CD4-positive, alpha-beta T cell treated with Interleukin-10 for 1 hour (primary cell): ENCODE measurements around the gene NAPB.

Experiments
- DNase-seq: peaks from one replicate; pipeline ENCODE4 v3.0.0-alpha.2; 2020

The NAPB gene

GRCh38 chr20:23437126-23437899 is 16.0 kb upstream of the NAPB start:
- no peak for DNase-seq

GRCh38 chr20:23436681-23437080 is 15.4 kb upstream of the NAPB start:
- no peak for DNase-seq

GRCh38 chr20:23435626-23436539 is 14.6 kb upstream of the NAPB start:
- no peak for DNase-seq

- no peak for DNase-seq
Measured at GRCh38 chr20:23434521-23435313, 13.4 kb upstream of the NAPB start.

- DNase-seq = no peak
Measured at GRCh38 chr20:23433628-23434027, 12.3 kb upstream of the NAPB start.

GRCh38 chr20:23425129-23425528 is 3.8 kb upstream of the NAPB start:
- no peak for DNase-seq

GRCh38 chr20:23419995-23420901 is 1.0 kb downstream of the NAPB start:
- peak; percentile 51 for DNase-seq

GRCh38 chr20:23419657-23419994 is 1.7 kb downstream of the NAPB start:
- DNase-seq = no peak

- DNase-seq = no peak
Measured at GRCh38 chr20:23417861-23418260, 3.4 kb downstream of the NAPB start.

- peak; percentile 42 for DNase-seq
Measured at GRCh38 chr20:23415959-23416583, 5.2 kb downstream of the NAPB start.

GRCh38 chr20:23415555-23415954 is 5.7 kb downstream of the NAPB start:
- DNase-seq = no peak

- DNase-seq = no peak
Measured at GRCh38 chr20:23414526-23415188, 6.6 kb downstream of the NAPB start.

- DNase-seq = no peak
Measured at GRCh38 chr20:23413862-23414422, 7.3 kb downstream of the NAPB start.

- no peak for DNase-seq
Measured at GRCh38 chr20:23412026-23412425, 9.3 kb downstream of the NAPB start.

- no peak for DNase-seq
Measured at GRCh38 chr20:23410916-23411695, 10.2 kb downstream of the NAPB start.

GRCh38 chr20:23409800-23410199 is 11.5 kb downstream of the NAPB start:
- no peak for DNase-seq

- DNase-seq = no peak
Measured at GRCh38 chr20:23408957-23409356, 12.3 kb downstream of the NAPB start.

- DNase-seq = peak; percentile 46
Measured at GRCh38 chr20:23407781-23408464, 13.4 kb downstream of the NAPB start.

GRCh38 chr20:23406880-23407279 is 14.4 kb downstream of the NAPB start:
- DNase-seq = no peak
